Measurements from ENCODE around the gene ESR2. TPM values are rescaled to one million over a fixed set of nuclear protein-coding genes. Genes with fewer than 3 reads are reported as not detected.
A peak's percentile ranks its signal among the peaks of the same experiment; 100 is the strongest.

The ESR2 gene
- total RNA-seq, 1 donor from 2014 or later: under 0.01 TPM

DNA sequence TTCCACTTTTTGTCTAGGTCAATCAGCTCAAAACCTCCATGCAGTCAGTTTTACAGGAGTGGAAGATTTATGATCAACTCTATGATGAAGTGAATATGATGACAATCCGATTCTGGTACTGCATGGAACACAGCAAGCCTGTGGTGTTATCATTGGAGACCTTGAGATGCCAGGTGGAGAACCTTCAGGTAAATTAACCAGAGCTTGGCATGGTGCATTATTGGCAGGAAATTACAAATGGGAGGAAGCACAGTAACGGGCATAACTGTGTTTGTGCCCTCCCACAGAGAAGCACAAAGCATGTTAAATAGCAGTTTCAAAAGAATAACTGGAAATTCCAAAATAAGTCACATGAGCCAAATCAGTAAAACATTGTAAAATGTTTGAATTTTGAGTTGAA is 135.6 kb downstream of the ESR2 start:
- Histone ChIP-seq H3K27me3 (ENCODE audit: control insufficient read depth, insufficient read depth, low read length) (no peaks in the 10 kb centered on the region), H3K4me3 (ENCODE audit: low read depth, low read length) (no peak overlapping the region), H3K36me3 (ENCODE audit: control insufficient read depth, insufficient read depth, low read length) (peaks cover 10% of the 10 kb centered on the region)
- DNase-seq (ENCODE audit: low read depth): no peak
- no peak for FAIRE-seq
- no peak for TF ChIP-seq CTCF (IDR thresholded peaks at IDR 0.05; ENCODE audit: insufficient read depth, low read length, severe bottlenecking)

- no peaks in the 10 kb centered on the region for H3K27me3 ChIP-seq (ENCODE audit: control insufficient read depth, insufficient read depth, low read length)
- DNase-seq (ENCODE audit: low read depth) (peak; percentile 20), FAIRE-seq (no peak)
- no peak for TF ChIP-seq CTCF (IDR thresholded peaks at IDR 0.05; ENCODE audit: insufficient read depth, low read length, severe bottlenecking)
- H3K4me3 ChIP-seq (ENCODE audit: low read depth, low read length): no peak overlapping the region
- H3K36me3 ChIP-seq (ENCODE audit: control insufficient read depth, insufficient read depth, low read length): peaks cover 13% of the 10 kb centered on the region
Measured at GRCh38 chr14:64149921-64150320, 144.2 kb downstream of the ESR2 start.

DNA sequence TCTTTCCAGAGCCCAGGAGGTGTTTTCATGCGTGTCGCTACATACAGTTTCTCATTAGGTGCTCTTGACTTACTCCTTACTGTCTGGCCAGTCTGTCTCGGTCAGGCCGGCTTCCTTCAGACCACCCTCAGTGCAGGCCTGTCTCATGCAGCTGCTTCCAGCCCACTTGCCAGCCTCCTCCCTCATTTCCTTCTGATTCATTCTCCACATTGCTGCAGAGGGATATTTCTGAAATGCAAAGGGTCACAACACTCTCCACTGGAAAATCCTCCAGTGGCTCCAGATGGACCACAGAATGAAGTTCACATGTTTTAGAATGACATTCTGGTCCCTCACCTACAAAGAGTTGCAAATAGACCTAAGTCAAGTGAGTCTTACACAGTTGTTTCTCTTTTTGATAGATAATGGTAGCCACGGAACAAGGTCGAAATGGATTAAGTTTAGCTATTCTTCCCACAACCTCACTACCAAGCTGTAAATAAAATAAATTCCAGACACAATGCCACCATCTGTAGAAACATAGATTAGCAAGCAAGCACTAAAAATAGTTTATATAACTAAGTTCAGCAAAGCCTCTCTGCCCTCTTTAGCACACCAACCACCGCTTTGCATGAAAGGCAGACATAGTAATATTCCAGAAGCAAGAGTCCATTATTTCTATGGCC is 146.9 kb downstream of the ESR2 start:
- Histone ChIP-seq H3K27me3 (ENCODE audit: control insufficient read depth, insufficient read depth, low read length) (no peaks in the 10 kb centered on the region), H3K36me3 (ENCODE audit: control insufficient read depth, insufficient read depth, low read length) (peaks cover 16% of the 10 kb centered on the region), H3K4me3 (ENCODE audit: low read depth, low read length) (no peak overlapping the region)
- TF ChIP-seq CTCF (IDR thresholded peaks at IDR 0.05; ENCODE audit: insufficient read depth, low read length, severe bottlenecking): no peak
- no peak for FAIRE-seq
- DNase-seq (ENCODE audit: low read depth): no peak

GRCh38 chr14:64137657-64138290 is 156.4 kb downstream of the ESR2 start:
- H3K4me3 ChIP-seq (ENCODE audit: low read depth, low read length): no peak overlapping the region
- FAIRE-seq (no peak), DNase-seq (ENCODE audit: low read depth) (no peak)
- no peaks in the 10 kb centered on the region for H3K27me3 ChIP-seq (ENCODE audit: control insufficient read depth, insufficient read depth, low read length)
- H3K36me3 ChIP-seq (ENCODE audit: control insufficient read depth, insufficient read depth, low read length): peaks cover 14% of the 10 kb centered on the region
- TF ChIP-seq CTCF (IDR thresholded peaks at IDR 0.05; ENCODE audit: insufficient read depth, low read length, severe bottlenecking): no peak

- DNase-seq (ENCODE audit: low read depth): no peak
- peaks cover 26% of the 10 kb centered on the region for H3K36me3 ChIP-seq (ENCODE audit: control insufficient read depth, insufficient read depth, low read length)
- TF ChIP-seq CTCF (IDR thresholded peaks at IDR 0.05; ENCODE audit: insufficient read depth, low read length, severe bottlenecking): no peak
- H3K4me3 ChIP-seq (ENCODE audit: low read depth, low read length): no peak overlapping the region
- H3K27me3 ChIP-seq (ENCODE audit: control insufficient read depth, insufficient read depth, low read length): no peaks in the 10 kb centered on the region
- no peak for FAIRE-seq
Measured at GRCh38 chr14:64126548-64126947, 167.6 kb downstream of the ESR2 start.
